Stimulated activated naive CD4-positive, alpha-beta T cell (primary cell): Measurements from ENCODE around the gene RESF1.

Experiments used
- DNase-seq, 6 experiments: peaks; one replicate each; lab custom pipeline; 2025; lab: John Stamatoyannopoulos, UW

RESF1 gene

GRCh38 chr12:32005496-32006125 is 46.4 kb downstream of the RESF1 start:
- DNase-seq: no peak
